BJ (cell line): ENCODE measurements around the gene ZNF621. TPM values are rescaled to one million over a fixed set of nuclear protein-coding genes. Genes with fewer than 3 reads are reported as not detected.
A peak's percentile ranks its signal among the peaks of the same experiment; 100 is the strongest.

Experiments used
- CTCF ChIA-PET: fragments of 350-600 bp; formaldehyde crosslinking; extraction: SDS; loops from one replicate; lab custom pipeline; 2021; ENCODE audit warnings: antibody characterized with exemption, inconsistent platforms; lab: Yijun Ruan, JAX
- POLR2A ChIA-PET: fragments of 300-600 bp; sonication (Branson Sonifier 250); formaldehyde crosslinking; extraction: SDS; loops from one replicate; lab custom pipeline; 2021; ENCODE audit warnings: antibody characterized with exemption; lab: Charles Lee
- DNase-seq: peaks from one replicate; pipeline ENCODE4 v3.0.0-alpha.2; 2011; ENCODE audit warnings: low read depth
- H3K27me3 ChIP-seq: 2 replicates; pipeline ENCODE4 v1.6.0; 2011; ENCODE audit warnings: low read length; ENCODE audit not compliant: control insufficient read depth, insufficient read depth
- H3K36me3 ChIP-seq: 2 replicates; pipeline ENCODE4 v1.5.1; 2011; ENCODE audit warnings: low read length; ENCODE audit not compliant: control insufficient read depth, insufficient read depth
- H3K4me3 ChIP-seq: 2 replicates; pipeline ENCODE4 v1.5.1; 2011; ENCODE audit warnings: low read depth, mild to moderate bottlenecking, control low read depth, low read length
- polyA plus RNA-seq: library from polyadenylated mRNA; depleted of rRNA; stranded (reverse); fragments of >200 nt; gene quantifications from 2 replicates; pipeline ENCODE4 v1.2.3, GENCODE V29; 2011
- TF ChIP-seq, protein P1 (sequence below): IDR thresholded peaks from 2 replicates; pipeline ENCODE4 v1.5.1; 2011; ENCODE audit warnings: low read depth, mild to moderate bottlenecking, control low read depth, inconsistent platforms, low read length, moderate library complexity; ENCODE audit not compliant: insufficient read depth

Gene ZNF621
- polyA plus RNA-seq, 1 experiment, result 13.2 TPM

DNA sequence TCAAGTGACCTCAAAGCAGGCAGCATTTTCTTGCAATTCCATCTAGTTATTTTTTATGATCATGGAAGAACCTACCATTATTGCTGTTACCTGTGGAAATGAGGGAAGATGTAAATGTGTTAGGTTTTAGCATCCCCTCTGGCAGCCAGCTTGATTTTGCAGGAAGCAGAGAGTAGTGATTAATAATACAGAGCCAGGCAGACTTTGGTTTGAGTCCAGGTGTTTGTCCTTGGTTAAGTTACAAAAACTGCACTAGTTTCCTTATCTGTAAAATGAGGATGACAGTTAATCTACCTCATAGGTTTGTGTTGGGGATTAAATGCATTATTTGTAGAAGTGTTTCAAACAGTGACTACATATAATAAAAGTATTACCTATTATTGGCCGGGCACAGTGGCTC is 6.7 kb upstream of the ZNF621 start:
- POLR2A ChIA-PET, result no interaction called here
- Histone ChIP-seq H3K36me3 (no peaks in the 10 kb centered on the region), H3K27me3 (no peaks in the 10 kb centered on the region), H3K4me3 (no peak overlapping the region)
- CTCF ChIA-PET, result no interaction called here
- DNase-seq, result no peak
- TF ChIP-seq, protein P1, sequence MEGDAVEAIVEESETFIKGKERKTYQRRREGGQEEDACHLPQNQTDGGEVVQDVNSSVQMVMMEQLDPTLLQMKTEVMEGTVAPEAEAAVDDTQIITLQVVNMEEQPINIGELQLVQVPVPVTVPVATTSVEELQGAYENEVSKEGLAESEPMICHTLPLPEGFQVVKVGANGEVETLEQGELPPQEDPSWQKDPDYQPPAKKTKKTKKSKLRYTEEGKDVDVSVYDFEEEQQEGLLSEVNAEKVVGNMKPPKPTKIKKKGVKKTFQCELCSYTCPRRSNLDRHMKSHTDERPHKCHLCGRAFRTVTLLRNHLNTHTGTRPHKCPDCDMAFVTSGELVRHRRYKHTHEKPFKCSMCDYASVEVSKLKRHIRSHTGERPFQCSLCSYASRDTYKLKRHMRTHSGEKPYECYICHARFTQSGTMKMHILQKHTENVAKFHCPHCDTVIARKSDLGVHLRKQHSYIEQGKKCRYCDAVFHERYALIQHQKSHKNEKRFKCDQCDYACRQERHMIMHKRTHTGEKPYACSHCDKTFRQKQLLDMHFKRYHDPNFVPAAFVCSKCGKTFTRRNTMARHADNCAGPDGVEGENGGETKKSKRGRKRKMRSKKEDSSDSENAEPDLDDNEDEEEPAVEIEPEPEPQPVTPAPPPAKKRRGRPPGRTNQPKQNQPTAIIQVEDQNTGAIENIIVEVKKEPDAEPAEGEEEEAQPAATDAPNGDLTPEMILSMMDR, result no peak

DNA sequence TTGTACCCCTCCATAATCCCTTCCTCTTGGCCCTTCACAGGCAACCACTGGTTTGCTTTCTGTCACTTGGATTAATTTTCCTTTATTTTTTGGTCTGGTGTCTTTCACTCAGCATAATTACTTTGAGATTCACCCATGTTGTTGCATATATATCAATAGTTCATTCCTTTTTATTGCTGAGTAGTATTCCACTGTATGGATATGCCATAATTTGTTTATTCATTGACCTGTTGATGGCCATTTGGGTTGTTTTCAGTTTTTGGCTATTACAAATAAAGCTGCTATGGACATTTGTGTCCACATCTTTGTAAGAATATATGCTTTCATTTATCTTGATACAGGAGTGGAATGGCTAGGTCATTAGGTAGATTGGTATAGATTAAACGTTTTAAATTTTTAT is 5.9 kb upstream of the ZNF621 start:
- Histone ChIP-seq H3K36me3 (no peaks in the 10 kb centered on the region), H3K27me3 (no peaks in the 10 kb centered on the region), H3K4me3 (no peak overlapping the region)
- no peak for DNase-seq
- POLR2A ChIA-PET, result no interaction called here
- CTCF ChIA-PET, result interaction anchor here (0.6 kb wide), 1 partner anchor 15 kb away, joined by 5 read pairs; no protein-coding TSS in a partner anchor
- TF ChIP-seq, protein P1, result no peak

DNA sequence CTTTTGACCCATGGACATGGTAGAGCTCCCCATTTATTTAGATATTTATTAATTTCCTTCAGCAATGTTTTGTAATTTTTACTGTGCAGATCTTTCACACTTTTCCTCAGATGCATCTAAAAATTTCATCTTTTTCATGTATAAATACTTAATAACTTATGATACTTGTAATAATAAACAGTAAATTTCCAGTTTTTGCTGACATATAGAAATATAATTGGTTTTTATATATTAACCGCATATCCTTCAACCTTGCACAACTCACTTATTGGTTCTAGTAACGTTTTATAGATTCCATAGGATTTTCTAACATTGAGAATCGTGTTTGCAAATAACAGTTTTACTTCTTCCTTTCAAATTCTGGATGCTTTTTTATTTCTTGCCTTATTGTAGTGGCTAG is 3.5 kb upstream of the ZNF621 start:
- TF ChIP-seq, protein P1, result no peak
- DNase-seq, result no peak
- ChIA-PET POLR2A (no interaction called here), CTCF (interaction anchor here (0.6 kb wide), 1 partner anchor 1410 kb away, joined by 3 read pairs; no protein-coding TSS in a partner anchor)
- no peaks in the 10 kb centered on the region for H3K27me3 ChIP-seq
- H3K4me3 ChIP-seq, result no peak overlapping the region
- H3K36me3 ChIP-seq, result no peaks in the 10 kb centered on the region

DNA sequence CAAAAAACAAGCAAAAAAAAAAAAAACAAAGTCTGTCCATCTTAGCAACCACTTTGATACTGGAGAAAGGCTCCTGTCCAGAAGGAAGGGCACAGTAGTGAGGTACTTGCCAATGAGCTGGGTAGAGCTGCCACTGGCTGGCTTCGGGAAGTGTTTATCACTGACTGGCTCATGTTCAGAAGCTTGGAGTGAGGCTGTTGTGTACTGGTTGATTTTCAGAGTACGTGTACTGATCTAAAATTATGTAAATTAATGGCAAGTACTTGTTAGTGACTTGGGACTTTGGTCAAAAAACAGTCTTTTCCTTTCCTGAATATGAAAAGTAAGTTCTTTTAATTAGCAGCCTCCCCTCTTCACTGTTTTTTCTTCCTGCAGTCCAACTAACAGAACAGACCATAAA is 979 bp upstream of the ZNF621 start:
- TF ChIP-seq, protein P1, result no peak
- Histone ChIP-seq H3K36me3 (no peaks in the 10 kb centered on the region; the same call in none of the 2 replicates), H3K27me3 (no peaks in the 10 kb centered on the region), H3K4me3 (no peak overlapping the region)
- ChIA-PET CTCF (interaction anchor here (1.2 kb wide), 1 partner anchor 19 kb away, joined by 3 read pairs; no protein-coding TSS in a partner anchor), POLR2A (no interaction called here)
- no peak for DNase-seq

DNA sequence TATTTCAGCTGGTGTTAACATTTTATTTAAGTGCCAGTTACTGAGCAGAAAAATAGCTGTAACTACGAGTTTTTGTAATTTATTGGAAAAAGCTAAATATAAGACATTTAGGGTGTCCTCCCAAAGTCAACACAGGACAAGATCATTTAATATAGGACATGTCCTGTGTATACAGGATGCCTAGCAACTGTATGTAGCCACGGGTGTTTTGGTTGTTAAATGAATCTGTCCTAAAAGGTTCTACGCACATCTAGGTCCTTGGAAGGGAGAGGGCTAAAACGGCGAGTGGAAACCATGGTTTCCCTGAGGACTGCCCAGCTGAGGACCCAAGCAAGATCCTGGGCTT is 565 bp upstream of the ZNF621 start:
- POLR2A ChIA-PET, result no interaction called here
- Histone ChIP-seq H3K27me3 (no peaks in the 10 kb centered on the region), H3K4me3 (peak overlapping the region; percentile 68), H3K36me3 (peaks cover under 1% of the 10 kb centered on the region)
- TF ChIP-seq, protein P1, result no peak
- CTCF ChIA-PET, result interaction anchor here (1.2 kb wide), 1 partner anchor 19 kb away, joined by 3 read pairs; no protein-coding TSS in a partner anchor
- no peak for DNase-seq
